HG03520 (cell line): ENCODE data around the gene HTRA3.

Source experiments
- ATAC-seq: cut with Tn5 transposase; IDR thresholded peaks from one replicate; pipeline ENCODE4 v1.9.1; 2021; ENCODE audit warnings: mild to moderate bottlenecking, moderate library complexity; ENCODE audit not compliant: unreplicated experiment

The HTRA3 gene

DNA sequence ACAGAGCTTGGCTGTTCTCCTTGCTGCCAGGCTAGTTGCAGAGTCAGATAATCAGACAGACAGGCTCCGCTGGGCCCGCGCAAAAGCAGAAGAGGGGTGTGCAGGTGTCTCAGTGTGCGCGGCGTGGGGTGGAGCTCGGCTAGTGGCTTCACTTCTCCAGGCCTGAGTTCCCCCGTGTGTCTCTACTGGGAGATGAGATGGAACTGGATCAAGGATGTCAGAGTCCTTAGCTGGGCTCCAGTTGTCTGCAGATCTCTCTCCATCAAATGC lies 21.1 kb downstream of the HTRA3 start:
- ATAC-seq: no peak

DNA sequence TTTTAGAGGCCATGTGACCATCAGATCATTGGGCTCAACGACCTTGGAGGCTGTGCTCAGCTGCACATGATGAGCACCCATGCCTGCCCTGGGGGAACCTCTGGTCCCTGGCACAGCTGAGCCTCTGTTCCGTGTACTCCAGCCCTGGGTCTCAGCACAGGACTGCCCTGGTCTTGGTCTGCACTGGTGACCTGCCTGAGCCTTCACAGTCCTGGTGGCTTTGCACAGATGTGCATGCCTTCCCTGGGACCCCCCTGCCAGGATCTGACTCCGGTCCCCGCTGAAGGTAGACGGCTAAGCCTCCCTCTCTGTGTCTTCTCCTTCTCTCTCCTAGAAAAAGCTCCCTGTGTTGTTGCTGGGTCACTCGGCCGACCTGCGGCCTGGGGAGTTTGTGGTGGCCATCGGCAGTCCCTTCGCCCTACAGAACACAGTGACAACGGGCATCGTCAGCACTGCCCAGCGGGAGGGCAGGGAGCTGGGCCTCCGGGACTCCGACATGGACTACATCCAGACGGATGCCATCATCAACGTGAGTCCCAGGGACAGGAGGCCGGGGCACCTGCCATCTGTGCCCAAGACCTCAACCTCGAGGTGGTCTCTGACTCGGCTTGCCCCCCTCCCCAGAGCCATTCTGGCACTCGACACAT lies 21.6 kb downstream of the HTRA3 start:
- no peak for ATAC-seq

GRCh38 chr4:8291701-8292477 lies 22.3 kb downstream of the HTRA3 start:
- no peak for ATAC-seq

- no peak for ATAC-seq
Observed at GRCh38 chr4:8292478-8293107, 23.0 kb downstream of the HTRA3 start.

DNA sequence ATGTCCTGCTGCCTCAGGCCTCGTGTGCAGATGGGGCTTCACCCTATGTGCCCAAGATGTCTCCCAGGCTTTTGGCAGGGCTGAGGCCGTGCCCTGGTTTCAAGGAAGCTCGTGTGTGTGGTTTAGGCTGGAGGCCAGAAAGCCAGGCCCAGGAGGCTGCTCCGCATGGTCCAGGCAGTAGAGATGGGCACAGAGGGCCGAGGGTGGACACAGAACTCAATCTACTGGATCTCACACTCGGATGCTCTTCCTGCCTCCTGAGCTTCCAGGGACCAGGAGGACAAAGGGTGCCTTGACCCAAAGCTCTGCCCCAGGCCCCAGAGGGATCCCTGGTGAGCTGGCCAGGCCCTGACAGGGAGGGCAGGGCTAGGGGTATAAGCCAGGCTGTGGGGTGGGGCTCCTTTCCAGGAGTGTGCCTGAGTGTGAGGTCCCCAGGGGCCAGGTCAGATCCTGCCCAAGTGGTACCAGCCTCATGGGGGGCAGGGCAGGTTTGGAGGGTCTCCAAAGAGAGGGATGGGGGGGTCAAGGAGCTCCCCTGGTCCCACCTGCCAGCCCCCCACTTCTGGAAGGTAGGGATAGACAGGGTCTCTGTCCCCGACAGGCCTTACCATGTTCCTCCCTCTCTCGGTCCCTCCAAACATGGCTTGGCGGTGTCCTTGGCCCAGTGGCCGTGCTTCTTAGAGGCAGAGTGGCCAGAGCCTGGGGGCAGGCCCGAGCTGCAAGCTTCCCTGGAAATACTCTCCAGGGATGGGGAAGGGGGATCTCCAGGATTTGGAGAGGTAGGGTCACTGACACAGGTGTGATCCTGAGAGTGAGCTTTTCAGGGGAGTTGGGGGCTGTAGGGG lies 23.8 kb downstream of the HTRA3 start:
- ATAC-seq: no peak

GRCh38 chr4:8294036-8294435 lies 24.5 kb downstream of the HTRA3 start:
- no peak for ATAC-seq

GRCh38 chr4:8294775-8295174 lies 25.2 kb downstream of the HTRA3 start:
- no peak for ATAC-seq

DNA sequence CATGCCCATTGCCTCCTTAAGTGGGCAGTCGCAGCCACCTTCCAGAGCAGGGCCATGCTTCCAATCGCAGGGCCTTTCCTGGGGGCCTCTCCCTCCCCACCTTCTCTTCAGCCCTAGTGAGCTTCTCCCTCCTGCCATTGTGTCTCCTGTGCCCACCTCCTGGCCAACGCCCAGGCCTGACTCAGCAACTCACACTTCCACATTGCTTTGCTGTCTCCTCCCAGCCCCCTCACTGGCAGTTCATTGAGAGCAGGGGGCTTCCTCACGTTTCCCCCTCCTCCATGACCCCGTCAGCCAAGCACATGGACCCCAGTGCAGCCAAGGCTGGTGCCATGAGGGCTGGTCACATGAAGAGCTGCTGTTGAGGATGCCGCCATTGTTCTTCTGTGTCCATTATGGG lies 25.9 kb downstream of the HTRA3 start:
- ATAC-seq: no peak

- ATAC-seq: no peak
Observed at GRCh38 chr4:8296491-8296890, 26.9 kb downstream of the HTRA3 start.

DNA sequence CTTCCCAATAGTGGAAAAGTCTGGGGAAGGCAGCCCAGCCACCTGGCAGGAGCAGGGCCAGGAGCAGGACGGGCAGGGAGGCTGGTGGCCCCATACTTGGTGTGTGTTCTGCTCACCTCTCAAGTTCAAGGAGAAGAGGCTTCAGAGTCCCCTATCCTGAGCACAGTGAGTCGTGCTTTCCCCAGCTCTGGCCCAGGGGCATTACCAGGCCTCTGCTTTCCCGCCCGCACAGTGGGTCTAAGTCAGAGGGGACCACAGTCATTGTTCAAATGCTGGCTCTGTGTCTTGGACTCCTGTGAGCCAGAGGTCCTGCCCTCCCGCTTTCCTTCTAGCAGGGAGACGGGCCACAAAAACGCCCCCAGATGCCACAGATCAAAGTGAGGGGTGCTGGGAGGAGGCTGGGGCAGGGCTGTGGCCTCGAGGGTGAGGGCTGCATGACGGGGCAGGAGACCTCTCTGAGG lies 27.6 kb downstream of the HTRA3 start:
- no peak for ATAC-seq

DNA sequence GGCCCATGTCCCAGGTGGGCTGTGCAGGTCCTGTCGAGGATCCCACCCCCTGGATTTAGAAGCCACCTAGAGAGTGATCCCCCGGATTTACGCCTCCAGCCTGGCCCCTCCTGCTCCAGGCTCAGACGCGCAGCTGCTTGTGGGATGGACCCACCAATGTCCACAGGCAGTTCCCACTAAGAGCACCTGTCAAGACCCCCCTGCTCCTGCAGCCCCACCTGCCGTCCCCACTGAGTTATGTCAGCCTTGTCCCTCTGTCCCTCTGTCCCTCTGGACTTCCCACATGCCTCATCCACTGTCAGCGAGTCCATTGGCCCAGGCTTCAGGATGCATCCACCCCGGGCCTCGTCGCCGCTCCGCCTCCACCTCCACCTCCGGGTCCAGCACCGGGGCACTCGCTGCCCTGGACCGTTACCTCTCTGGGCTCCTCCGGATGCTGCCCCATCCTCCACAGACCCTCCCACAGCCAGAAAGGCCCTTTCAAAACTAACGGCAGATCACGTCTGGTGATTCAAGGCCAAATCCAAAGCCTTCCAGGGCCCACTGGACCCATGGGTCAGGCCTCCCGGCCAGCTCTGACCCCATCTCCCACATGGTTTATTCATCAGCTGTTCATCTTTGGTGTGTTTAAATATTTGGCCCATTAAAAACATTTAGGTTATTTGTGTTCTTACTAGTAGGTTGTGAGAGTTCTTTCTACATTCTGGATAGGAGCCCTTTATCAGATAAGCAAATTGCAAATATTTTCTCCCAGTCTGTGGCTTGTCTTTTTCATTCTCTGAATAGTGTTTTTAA lies 28.3 kb downstream of the HTRA3 start:
- ATAC-seq: no peak

DNA sequence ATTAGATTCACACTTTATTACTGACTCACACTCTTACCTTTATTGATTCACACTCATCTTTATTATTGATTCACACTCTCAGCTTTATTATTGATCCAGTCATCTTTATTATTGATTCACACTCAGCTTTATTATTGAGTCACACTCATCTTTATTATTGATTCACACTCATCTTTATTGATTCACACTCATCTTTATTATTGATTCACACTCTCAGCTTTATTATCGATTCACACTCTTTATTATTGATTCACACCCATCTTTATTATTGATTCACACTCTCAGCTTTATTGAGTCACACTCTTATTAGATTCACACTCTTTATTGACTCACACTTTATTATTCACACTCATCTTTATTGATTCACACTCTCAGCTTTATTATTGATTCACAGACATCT lies 31.3 kb downstream of the HTRA3 start:
- no peak for ATAC-seq

GRCh38 chr4:8301851-8302730 lies 32.5 kb downstream of the HTRA3 start:
- no peak for ATAC-seq

DNA sequence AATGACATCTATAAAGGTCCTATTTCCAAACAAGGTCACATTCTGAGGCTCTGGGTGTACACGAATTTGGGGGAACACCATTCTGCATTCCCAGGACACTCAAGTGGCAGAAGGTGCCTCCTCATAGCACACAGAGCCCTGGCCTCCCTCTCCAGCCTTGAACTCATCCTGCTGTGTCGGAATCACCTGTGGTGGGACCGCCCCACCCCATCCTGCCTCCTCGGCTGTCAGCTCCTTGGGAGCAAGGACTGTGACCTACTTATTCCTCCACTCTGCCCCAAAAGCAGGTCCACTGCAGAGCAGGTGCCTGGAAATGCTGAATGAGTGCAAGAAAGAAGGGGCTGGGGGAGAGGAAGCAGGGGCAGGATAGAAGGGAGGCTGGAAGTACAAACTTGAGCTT lies 33.5 kb downstream of the HTRA3 start:
- no peak for ATAC-seq

GRCh38 chr4:8303485-8304281 lies 34.1 kb downstream of the HTRA3 start:
- ATAC-seq: no peak

DNA sequence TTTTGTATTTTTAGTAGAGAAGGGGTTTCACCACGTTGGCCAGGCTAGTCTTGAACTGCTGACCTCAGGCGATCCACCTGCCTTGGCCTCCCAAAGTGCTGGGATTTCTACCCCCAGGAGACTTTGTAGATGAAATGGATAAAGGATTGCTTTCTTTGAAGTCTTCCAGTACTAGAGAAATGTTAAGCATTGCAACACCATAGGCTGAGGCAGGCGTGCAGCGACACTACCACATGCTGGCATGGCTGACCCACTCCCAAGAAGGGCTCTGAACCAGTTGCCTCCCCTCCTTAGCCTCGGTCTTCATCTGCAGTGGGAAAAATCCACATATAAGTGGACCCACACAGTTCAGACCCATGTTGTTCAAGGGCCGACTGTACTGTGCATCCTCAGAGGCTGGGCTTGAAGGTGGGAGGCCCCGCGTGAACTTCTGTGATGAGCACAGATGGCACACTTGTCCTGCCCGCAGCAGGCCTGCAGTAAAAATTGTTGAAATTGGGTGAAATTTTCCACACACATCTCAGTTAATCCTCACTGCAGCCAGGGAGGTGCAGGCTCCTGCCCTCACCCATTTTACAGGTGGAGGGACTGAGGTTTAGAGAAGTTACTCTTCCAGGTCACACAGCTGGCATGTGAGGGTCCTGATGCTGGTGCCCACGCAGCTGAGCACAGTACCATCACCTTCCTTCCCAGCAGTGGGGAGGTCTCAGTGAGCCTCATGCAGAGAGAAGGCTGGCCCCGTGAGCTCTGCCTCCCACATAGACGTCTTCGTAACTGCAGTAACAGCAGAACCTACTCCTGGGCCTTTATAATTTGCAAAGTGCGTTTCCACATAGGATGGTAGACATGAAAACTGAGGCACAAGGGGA lies 35.5 kb downstream of the HTRA3 start:
- no peak for ATAC-seq

DNA sequence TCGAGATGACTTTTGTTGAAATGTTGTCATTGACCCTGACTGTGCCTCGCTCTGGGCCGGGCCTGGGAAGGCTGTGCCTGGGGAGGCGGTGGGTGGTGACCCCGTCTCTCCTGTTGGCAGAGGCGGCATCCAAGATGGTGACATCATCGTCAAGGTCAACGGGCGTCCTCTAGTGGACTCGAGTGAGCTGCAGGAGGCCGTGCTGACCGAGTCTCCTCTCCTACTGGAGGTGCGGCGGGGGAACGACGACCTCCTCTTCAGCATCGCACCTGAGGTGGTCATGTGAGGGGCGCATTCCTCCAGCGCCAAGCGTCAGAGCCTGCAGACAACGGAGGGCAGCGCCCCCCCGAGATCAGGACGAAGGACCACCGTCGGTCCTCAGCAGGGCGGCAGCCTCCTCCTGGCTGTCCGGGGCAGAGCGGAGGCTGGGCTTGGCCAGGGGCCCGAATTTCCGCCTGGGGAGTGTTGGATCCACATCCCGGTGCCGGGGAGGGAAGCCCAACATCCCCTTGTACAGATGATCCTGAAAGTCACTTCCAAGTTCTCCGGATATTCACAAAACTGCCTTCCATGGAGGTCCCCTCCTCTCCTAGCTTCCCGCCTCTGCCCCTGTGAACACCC lies 36.4 kb downstream of the HTRA3 start:
- no peak for ATAC-seq
